Large intestine (tissue), 3 donors: ENCODE measurements around the gene NELFB. TPM values are rescaled to one million over a fixed set of nuclear protein-coding genes. Genes with fewer than 3 reads are reported as not detected.

Experiments used
- DNase-seq, 2 donors: peaks; one replicate each; pipeline versions ENCODE4 v3.0.0 to v3.0.0-alpha.2; 2013
- H3K27ac ChIP-seq: one replicate; pipeline ENCODE4 v1.5.1; 2013; ENCODE audit warnings: low read length
- H3K27me3 ChIP-seq: 2 replicates; pipeline ENCODE4 v1.6.1; 2013; ENCODE audit warnings: low read length; ENCODE audit not compliant: control insufficient read depth, insufficient read depth
- H3K36me3 ChIP-seq: 2 replicates; pipeline ENCODE4 v1.6.1; 2013; ENCODE audit warnings: low read length; ENCODE audit not compliant: control insufficient read depth, insufficient read depth
- H3K4me1 ChIP-seq: one replicate; pipeline ENCODE4 v1.6.1; 2013; ENCODE audit warnings: low read length; ENCODE audit not compliant: control insufficient read depth, insufficient read depth
- H3K4me3 ChIP-seq: one replicate; pipeline ENCODE4 v1.5.1; 2013; ENCODE audit warnings: low read length
- H3K9me3 ChIP-seq: one replicate; pipeline ENCODE4 v1.6.1; 2013; ENCODE audit warnings: mild to moderate bottlenecking, low read depth, low read length, moderate library complexity; ENCODE audit not compliant: control insufficient read depth
- WGBS: methylation state at CpG from one replicate; pipeline ENCODE4 v1.1.5; 2013; ENCODE audit warnings: low lambda C conversion rate; ENCODE audit not compliant: insufficient coverage; 5-methylcytosine and 5-hydroxymethylcytosine counted together
- polyA plus RNA-seq: library from polyadenylated mRNA; unstranded; fragments of 120-200 nt; gene quantifications from one replicate; pipeline ENCODE4 v1.2.1, GENCODE V29; 2013

Gene NELFB
- polyA plus RNA-seq, 1 donor, result 45.9 TPM

- Histone ChIP-seq H3K27ac (peak overlapping the region; percentile 54), H3K9me3 (peaks cover 9% of the 10 kb centered on the region), H3K4me1 (peaks cover 28% of the 10 kb centered on the region), H3K27me3 (no peaks in the 10 kb centered on the region), H3K4me3 (peak overlapping the region; percentile 39), H3K36me3 (peaks cover 13% of the 10 kb centered on the region)
- WGBS, result no CpG with 5 or more reads among the region's 36 CpGs
- peak; percentile 78 to 88 for DNase-seq
Measured at GRCh38 chr9:137217276-137218211, 37.6 kb upstream of the NELFB start.

DNA sequence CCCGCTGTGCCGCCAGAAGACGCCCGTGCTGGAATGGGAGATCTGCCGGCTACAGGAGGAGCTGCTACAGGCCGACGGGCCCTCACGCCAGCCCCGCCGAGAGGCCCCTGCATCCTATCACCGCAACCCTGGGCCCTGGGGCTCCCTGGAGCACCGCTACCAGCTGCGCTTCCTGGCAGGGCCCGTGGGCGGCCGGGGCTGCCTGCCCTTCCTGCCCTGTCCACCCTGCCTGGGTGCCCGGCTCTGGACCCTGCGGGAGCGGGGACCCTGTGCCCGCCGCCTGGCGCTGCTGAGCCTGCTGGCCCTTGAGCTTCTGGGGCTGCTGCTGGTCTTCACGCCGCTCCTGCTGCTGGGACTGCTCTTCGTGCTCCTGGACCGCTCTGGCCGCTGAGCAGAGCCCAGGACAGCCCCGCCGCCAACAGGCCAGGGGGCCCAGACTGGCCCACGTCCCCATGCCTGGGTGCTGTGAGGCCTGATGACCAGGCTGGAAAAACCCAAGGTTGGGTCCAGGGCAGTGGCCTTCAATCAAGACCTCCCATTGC lies 36.8 kb upstream of the NELFB start:
- no peaks in the 10 kb centered on the region for H3K27me3 ChIP-seq
- no CpG with 5 or more reads among the region's 30 CpGs for WGBS
- H3K4me3 ChIP-seq, result no peak overlapping the region
- peaks cover 9% of the 10 kb centered on the region for H3K9me3 ChIP-seq
- peak overlapping the region; percentile 66 for H3K27ac ChIP-seq
- peaks cover 13% of the 10 kb centered on the region for H3K36me3 ChIP-seq
- peaks cover 33% of the 10 kb centered on the region for H3K4me1 ChIP-seq
- no peak for DNase-seq

- Histone ChIP-seq H3K4me1 (peaks cover 33% of the 10 kb centered on the region), H3K9me3 (peaks cover 9% of the 10 kb centered on the region), H3K4me3 (no peak overlapping the region), H3K27ac (peak overlapping the region; percentile 66), H3K27me3 (no peaks in the 10 kb centered on the region), H3K36me3 (peaks cover 13% of the 10 kb centered on the region)
- peak in 1 of 2 donors; percentile 71 for DNase-seq
- no CpG with 5 or more reads among the region's 12 CpGs for WGBS
Measured at GRCh38 chr9:137218754-137219271, 36.3 kb upstream of the NELFB start.

DNA sequence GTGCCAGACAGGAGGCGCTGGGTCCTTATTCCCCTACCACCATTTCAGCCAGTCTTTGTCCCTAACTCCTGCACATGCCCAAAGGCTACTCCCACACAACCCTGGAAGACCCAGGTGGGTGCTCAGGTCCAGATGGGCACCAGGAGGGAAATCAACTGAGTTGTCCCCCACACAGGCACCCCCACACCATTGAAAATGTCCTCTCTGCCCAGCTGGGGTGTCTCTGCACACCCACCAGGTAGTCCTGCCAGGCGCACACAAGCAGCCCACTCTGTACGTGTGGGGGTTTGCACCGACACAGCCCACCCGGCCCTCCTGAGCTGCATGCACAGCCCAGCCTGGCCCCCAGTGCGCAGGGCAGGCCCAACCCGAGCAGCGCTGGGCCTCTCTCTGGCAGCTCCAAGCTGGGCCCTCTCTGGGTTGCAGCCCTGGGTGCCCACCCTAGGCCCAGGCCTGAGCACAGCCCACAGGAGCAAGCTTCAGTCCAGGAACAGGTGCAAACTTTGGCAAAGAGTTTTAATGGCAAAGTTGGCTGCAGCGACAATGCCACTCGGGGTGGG lies 35.3 kb upstream of the NELFB start:
- no peaks in the 10 kb centered on the region for H3K27me3 ChIP-seq
- peaks cover 11% of the 10 kb centered on the region for H3K36me3 ChIP-seq
- no peak overlapping the region for H3K27ac ChIP-seq
- H3K4me3 ChIP-seq, result no peak overlapping the region
- DNase-seq, result no peak
- H3K9me3 ChIP-seq, result peaks cover 9% of the 10 kb centered on the region
- peaks cover 41% of the 10 kb centered on the region for H3K4me1 ChIP-seq
- no CpG with 5 or more reads among the region's 10 CpGs for WGBS

DNA sequence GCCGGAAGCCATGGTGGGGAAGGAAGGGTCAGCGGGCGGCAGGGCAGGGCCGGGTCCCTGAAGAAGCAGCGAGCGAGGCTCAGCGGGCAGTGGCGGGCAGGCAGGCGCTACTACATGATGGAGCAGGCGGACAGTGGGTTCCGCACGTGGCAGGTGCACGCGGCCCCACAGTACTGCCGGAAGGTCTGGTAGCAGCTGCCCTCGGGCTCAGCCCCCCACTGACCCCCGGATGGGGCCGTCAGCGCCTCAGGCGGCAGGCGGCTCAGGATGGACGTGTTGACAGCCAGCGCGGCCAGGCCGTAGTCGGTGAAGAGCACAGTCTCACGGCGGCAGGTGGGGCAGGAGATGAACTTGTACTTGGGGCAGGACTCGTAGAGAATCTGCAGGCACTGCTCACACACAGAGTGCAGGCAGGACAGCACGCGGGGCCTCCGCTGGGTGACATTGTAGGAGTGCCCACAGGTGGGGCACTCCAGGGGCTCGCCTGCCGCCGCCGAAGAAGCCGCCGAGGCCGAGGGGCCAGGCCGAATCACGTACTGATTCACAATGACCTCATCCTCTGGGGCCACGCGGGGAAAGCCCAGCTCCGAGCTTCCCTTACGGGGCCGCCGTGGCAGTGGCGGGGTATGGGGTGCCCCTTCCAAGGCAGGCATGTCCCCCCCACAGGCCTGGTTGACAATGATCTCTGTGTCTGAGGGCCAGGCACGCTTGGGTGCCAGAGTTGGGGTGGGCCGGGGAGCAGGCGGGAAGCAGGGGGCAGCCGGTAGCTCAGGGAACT lies 34.6 kb upstream of the NELFB start:
- Histone ChIP-seq H3K9me3 (peaks cover 9% of the 10 kb centered on the region), H3K4me1 (peaks cover 48% of the 10 kb centered on the region), H3K4me3 (no peak overlapping the region), H3K27me3 (no peaks in the 10 kb centered on the region), H3K27ac (no peak overlapping the region), H3K36me3 (peaks cover 5% of the 10 kb centered on the region)
- no CpG with 5 or more reads among the region's 52 CpGs for WGBS
- DNase-seq, result no peak

DNA sequence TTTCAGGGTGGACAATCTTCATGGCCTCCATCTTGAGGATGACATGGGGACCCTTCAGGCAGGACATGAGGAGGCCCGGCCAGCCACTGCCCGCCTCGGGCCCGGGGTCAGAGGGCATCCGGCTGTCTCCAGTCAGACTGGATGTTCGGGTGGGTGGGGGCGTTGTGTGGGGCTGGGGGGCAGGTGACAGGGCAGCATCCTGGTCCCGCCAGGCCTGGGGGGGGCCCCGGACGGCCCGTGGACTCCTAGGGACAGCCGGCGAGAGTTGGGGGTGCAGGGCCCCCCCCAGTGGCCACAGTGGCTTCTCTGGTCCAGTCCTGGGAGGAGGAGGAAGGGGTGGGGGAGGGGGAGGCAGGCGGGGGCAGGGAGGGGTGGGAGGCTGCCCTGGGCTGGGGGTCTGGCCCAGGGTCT lies 34.0 kb upstream of the NELFB start:
- Histone ChIP-seq H3K9me3 (peaks cover 9% of the 10 kb centered on the region), H3K4me3 (no peak overlapping the region), H3K36me3 (no peaks in the 10 kb centered on the region), H3K27ac (no peak overlapping the region), H3K4me1 (peaks cover 54% of the 10 kb centered on the region), H3K27me3 (no peaks in the 10 kb centered on the region)
- DNase-seq, result no peak
- WGBS, result no CpG with 5 or more reads among the region's 14 CpGs

DNA sequence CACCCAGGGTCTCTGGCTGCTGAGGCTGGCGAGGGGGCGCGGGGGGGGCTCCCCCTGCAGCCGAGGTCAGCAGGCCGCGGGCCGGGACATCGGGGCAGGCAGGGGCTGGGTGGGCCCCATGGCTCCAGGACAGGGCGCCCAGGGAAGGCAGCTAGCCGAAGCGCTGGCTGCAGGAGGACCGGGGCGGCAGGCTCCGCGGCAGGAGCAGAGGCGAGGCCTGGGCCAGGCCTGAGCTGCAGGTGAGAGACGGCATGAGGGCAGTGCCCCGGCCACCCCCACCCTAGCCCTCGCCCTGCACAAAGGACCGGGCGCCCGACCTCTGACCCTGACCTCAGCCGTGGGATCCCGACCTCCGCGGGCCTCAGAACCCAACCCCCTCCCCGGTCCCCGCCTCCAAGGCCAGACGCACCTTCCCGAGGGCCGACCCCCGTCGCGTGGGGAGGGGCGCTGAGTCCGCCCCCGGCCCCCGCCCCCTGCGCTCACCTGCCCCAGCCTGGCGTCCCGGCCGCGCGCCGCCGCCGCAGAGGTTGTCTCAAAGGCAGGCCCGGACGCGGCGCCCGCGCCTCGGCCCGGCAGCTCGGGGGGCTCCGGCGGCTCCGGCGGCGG lies 33.5 kb upstream of the NELFB start:
- Histone ChIP-seq H3K27me3 (no peaks in the 10 kb centered on the region), H3K4me1 (peaks cover 59% of the 10 kb centered on the region), H3K9me3 (peaks cover 9% of the 10 kb centered on the region), H3K27ac (no peak overlapping the region), H3K4me3 (peak overlapping the region; percentile 47), H3K36me3 (no peaks in the 10 kb centered on the region)
- peak in 1 of 2 donors; percentile 27 for DNase-seq
- no CpG with 5 or more reads among the region's 61 CpGs for WGBS

- Histone ChIP-seq H3K4me1 (peaks cover 59% of the 10 kb centered on the region), H3K27ac (peak within 1 kb of the TSS; percentile 79), H3K4me3 (peak within 1 kb of the TSS; percentile 76), H3K36me3 (no peaks in the 10 kb centered on the region), H3K27me3 (no peaks in the 10 kb centered on the region), H3K9me3 (peaks cover 9% of the 10 kb centered on the region)
- peak in 1 of 2 donors; percentile 60 for DNase-seq
- no CpG with 5 or more reads among the region's 88 CpGs for WGBS
Measured at GRCh38 chr9:137222190-137223077, 32.7 kb upstream of the NELFB start, which contains the start of gene RNF208. RNF208 (minus strand) TSS chr9:137222240; CDS start chr9:137221212, 1,028 bp downstream.
